Measurements from ENCODE around the gene DHX15.

Gene DHX15

GRCh38 chr4:24573582-24573981 lies 10.8 kb downstream of the DHX15 start:
- no peak for TF ChIP-seq CTCF (IDR thresholded peaks at IDR 0.05; ENCODE audit: insufficient read depth, low read depth, low read length, missing control alignments)
- H3K4me3 ChIP-seq (ENCODE audit: low read length) = no peak overlapping the region
- no peak for DNase-seq (ENCODE audit: low read depth)

- H3K4me3 ChIP-seq (ENCODE audit: low read length) = no peak overlapping the region
- no peak for TF ChIP-seq CTCF (IDR thresholded peaks at IDR 0.05; ENCODE audit: insufficient read depth, low read depth, low read length, missing control alignments)
- DNase-seq (ENCODE audit: low read depth) = peak; percentile 25
Observed at GRCh38 chr4:24570574-24571236, 13.6 kb downstream of the DHX15 start.

GRCh38 chr4:24570172-24570571 lies 14.2 kb downstream of the DHX15 start:
- no peak overlapping the region for H3K4me3 ChIP-seq (ENCODE audit: low read length)
- no peak for TF ChIP-seq CTCF (IDR thresholded peaks at IDR 0.05; ENCODE audit: insufficient read depth, low read depth, low read length, missing control alignments)
- no peak for DNase-seq (ENCODE audit: low read depth)

- TF ChIP-seq CTCF (IDR thresholded peaks at IDR 0.05; ENCODE audit: insufficient read depth, low read depth, low read length, missing control alignments) = no peak
- no peak for DNase-seq (ENCODE audit: low read depth)
- H3K4me3 ChIP-seq (ENCODE audit: low read length) = no peak overlapping the region
Observed at GRCh38 chr4:24569662-24570061, 14.7 kb downstream of the DHX15 start.

GRCh38 chr4:24568425-24568824 lies 15.9 kb downstream of the DHX15 start:
- no peak for TF ChIP-seq CTCF (IDR thresholded peaks at IDR 0.05; ENCODE audit: insufficient read depth, low read depth, low read length, missing control alignments)
- no peak overlapping the region for H3K4me3 ChIP-seq (ENCODE audit: low read length)
- no peak for DNase-seq (ENCODE audit: low read depth)

GRCh38 chr4:24565054-24565453 lies 19.3 kb downstream of the DHX15 start:
- no peak for DNase-seq (ENCODE audit: low read depth)
- H3K4me3 ChIP-seq (ENCODE audit: low read length) = no peak overlapping the region
- TF ChIP-seq CTCF (IDR thresholded peaks at IDR 0.05; ENCODE audit: insufficient read depth, low read depth, low read length, missing control alignments) = no peak

GRCh38 chr4:24564488-24564887 lies 19.9 kb downstream of the DHX15 start:
- TF ChIP-seq CTCF (IDR thresholded peaks at IDR 0.05; ENCODE audit: insufficient read depth, low read depth, low read length, missing control alignments) = no peak
- no peak overlapping the region for H3K4me3 ChIP-seq (ENCODE audit: low read length)
- no peak for DNase-seq (ENCODE audit: low read depth)
